Mucosa of gallbladder (tissue), 1 donor: ENCODE results near the gene AANAT. TPM values are rescaled to one million over a fixed set of nuclear protein-coding genes. Genes with fewer than 3 reads are reported as not detected.

Experiments
- DNase-seq: peaks from one replicate; pipeline ENCODE4 v3.0.0-alpha.2; 2020; ENCODE audit warnings: low spot score
- total RNA-seq: library from RNA; stranded (reverse); gene quantifications from one replicate; pipeline ENCODE4 v1.2.1, GENCODE V29; 2021
- donor health status: DM: no; HTN: no; CAD: no.

Gene AANAT
- total RNA-seq: not detected

- DNase-seq: no peak
Observed at GRCh38 chr17:76467366-76467765, at the start of gene AANAT. TSS of gene AANAT (plus strand) at chr17:76467603. CDS start at chr17:76468747, 1,144 bp downstream.

GRCh38 chr17:76419576-76420260 lies 47.7 kb upstream of the AANAT start:
- DNase-seq: no peak

- no peak for DNase-seq
Observed at GRCh38 chr17:76420356-76421043, 46.9 kb upstream of the AANAT start.

GRCh38 chr17:76421044-76421407 lies 46.4 kb upstream of the AANAT start:
- no peak for DNase-seq

- no peak for DNase-seq
Observed at GRCh38 chr17:76422406-76422805, 45.0 kb upstream of the AANAT start.

GRCh38 chr17:76422860-76423259 lies 44.5 kb upstream of the AANAT start:
- DNase-seq: no peak

- DNase-seq: no peak
Observed at GRCh38 chr17:76426853-76427252, 40.5 kb upstream of the AANAT start.

GRCh38 chr17:76427501-76428231 lies 39.7 kb upstream of the AANAT start:
- no peak for DNase-seq

GRCh38 chr17:76428511-76428910 lies 38.9 kb upstream of the AANAT start:
- DNase-seq: no peak

- no peak for DNase-seq
Observed at GRCh38 chr17:76431509-76431908, 35.9 kb upstream of the AANAT start.

- DNase-seq: no peak
Observed at GRCh38 chr17:76432004-76432403, 35.4 kb upstream of the AANAT start.

GRCh38 chr17:76432712-76433336 lies 34.6 kb upstream of the AANAT start:
- DNase-seq: no peak

GRCh38 chr17:76433693-76434092 lies 33.7 kb upstream of the AANAT start:
- no peak for DNase-seq

GRCh38 chr17:76434870-76435269 lies 32.5 kb upstream of the AANAT start:
- no peak for DNase-seq

- no peak for DNase-seq
Observed at GRCh38 chr17:76435751-76436150, 31.7 kb upstream of the AANAT start.

GRCh38 chr17:76437467-76438402 lies 29.7 kb upstream of the AANAT start:
- no peak for DNase-seq

GRCh38 chr17:76438906-76439305 lies 28.5 kb upstream of the AANAT start:
- no peak for DNase-seq

GRCh38 chr17:76439314-76439928 lies 28.0 kb upstream of the AANAT start:
- no peak for DNase-seq

- no peak for DNase-seq
Observed at GRCh38 chr17:76440751-76441362, 26.5 kb upstream of the AANAT start.

GRCh38 chr17:76441686-76442340 lies 25.6 kb upstream of the AANAT start:
- no peak for DNase-seq
